SK-N-MC (cell line): ENCODE data around the gene RPA3.

Experiments
- FOXP2 ChIP-seq: optimal IDR thresholded peaks from 2 replicates; pipeline ENCODE3; 2011; ENCODE audit warnings: mild to moderate bottlenecking, moderate library complexity; ENCODE audit not compliant: insufficient read depth; ENCODE audit errors: extremely low read length, control extremely low read depth
- POLR2AphosphoS5 ChIP-seq: IDR thresholded peaks from 2 replicates; pipeline ENCODE4 v1.6.1; 2012; ENCODE audit warnings: mild to moderate bottlenecking, low read depth, low read length, borderline replicate concordance

DNA sequence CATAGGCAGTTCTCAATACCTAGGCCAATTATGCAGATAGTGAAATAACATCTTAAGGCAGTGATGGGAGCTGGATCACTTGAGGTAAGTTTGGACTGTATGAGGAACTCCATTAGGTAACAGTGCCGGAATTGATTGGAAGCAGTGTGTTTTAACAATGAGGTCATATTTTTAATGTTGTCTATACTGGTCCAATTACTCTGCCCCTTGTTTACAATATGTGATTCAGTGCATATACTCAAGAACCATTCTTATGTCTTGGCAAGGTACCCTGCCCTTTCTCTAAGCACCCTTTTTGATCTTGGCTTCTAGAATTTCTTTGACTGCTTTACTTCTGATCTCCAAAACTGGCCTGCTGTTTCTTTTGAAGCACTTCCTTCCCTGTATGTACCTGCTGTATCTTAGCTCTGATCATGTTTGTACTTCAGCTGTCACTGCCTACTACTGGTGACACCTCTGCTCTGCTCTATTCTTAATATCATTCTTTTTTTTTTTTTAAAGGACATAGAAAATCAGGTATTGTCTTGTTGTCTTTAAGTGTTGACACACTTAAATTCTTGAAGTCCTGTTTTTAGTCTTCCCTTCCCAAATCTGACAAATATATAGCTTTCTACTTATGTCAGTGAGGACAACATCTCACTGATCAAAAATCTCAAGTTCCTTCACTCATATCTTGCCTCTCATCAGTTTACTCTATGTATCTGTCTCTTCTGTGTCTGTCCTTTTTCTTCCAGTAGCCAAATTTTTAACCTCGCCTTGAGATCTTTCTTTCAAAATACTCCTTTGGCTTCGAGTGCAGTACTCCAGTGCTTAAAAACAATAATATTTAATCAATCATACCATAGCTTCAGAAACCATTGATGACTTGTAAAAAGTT, 46.4 kb upstream of the RPA3 start:
- TF ChIP-seq POLR2AphosphoS5 (no peak), FOXP2 (no peak)
